HG03354 (cell line): Measurements from ENCODE around the gene SHOX.
"Not testable (repeated sequence)": the region's sequence is repeated elsewhere in the genome, so short reads cannot be mapped to it uniquely, and the experiment has no call there.

Source experiments
- ATAC-seq: cut with Tn5 transposase; IDR thresholded peaks from one replicate; pipeline ENCODE4 v1.9.1; 2021; ENCODE audit warnings: mild to moderate bottlenecking; ENCODE audit not compliant: unreplicated experiment, poor library complexity, severe bottlenecking

Gene SHOX

GRCh38 chrX:630612-631496, at the start of gene SHOX:
TSS of gene SHOX (plus strand) at chrX:630791. CDS start at chrX:630898, 107 bp downstream.
- no peak for ATAC-seq

DNA sequence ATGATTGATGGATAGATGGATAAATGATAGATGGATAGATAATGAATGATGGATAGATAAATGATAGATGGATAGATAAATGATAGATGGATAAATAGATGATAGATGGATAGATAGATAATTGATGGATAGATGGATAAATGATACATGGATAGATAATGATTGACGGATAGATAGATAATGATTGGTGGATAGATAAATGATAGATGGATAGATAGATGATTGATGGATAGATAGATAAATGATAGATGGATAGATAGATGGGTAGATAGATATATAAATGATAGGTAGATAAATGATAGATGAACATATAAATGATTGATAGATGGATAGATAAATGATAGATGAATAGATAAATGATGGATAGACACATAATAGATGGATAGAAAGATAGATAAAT, 49.5 kb upstream of the SHOX start:
- ATAC-seq = no peak

GRCh38 chrX:581720-582298, 48.8 kb upstream of the SHOX start:
- no peak for ATAC-seq

GRCh38 chrX:584572-584971, 46.0 kb upstream of the SHOX start:
- ATAC-seq = no peak

- ATAC-seq = no peak
Measured at GRCh38 chrX:585115-585808, 45.3 kb upstream of the SHOX start.

- ATAC-seq = no peak
Measured at GRCh38 chrX:586351-586750, 44.2 kb upstream of the SHOX start.

- ATAC-seq = not testable (repeated sequence)
Measured at GRCh38 chrX:589261-589660, 41.3 kb upstream of the SHOX start.

DNA sequence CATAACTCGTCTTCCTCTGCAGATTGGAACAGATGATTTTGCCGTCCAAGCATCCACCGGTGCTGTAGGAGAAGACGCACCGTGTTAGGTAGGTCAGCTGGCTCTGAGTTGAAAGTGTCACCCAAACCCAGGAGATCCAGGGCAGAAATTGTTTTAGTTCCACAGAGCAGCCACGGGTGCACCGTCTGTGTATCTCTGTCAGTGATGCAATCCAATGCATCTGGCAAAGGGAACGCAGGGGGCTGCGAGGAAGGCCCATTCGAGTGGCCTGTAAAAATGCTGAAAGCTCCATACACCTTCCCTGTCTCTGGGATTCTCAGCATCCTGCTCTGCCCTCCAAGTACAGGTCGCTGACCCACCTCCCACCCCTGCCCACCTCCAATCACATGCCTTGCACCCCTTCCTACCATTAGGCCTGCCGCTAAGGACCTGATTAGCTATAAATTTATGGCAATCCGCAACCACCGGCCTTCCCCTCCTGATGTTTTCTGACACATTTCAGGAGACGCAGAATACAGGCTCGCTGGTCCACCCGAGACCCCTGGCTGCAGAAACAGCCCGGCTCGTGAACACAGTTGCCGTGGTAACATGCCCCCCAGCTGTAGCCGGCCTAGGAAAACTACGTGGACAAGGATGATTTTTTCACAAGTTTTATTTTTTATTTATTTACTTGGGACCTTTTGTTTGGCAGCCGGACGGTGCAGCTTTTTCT, 39.7 kb upstream of the SHOX start:
- ATAC-seq = no peak

GRCh38 chrX:599837-600715, 30.5 kb upstream of the SHOX start:
- no peak for ATAC-seq

DNA sequence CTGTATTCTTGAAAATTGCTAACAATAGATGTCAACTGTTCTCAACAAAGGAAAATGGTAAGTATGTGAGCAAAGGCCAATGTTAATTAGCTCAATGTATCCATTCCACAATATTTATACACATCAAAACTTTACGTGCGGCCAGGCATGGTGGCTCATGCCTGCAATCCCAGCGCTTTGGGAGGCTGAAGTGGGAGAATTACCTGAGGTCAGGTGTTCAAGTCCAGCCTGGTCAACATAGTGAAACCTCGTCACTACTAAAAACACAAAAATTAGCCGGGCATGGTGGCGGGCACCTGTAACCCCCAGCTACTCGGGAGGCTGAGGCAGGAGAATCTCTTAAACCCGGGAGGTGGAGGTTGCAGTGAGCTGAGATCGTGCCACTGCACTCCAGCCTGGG, 27.6 kb upstream of the SHOX start:
- not testable (repeated sequence) for ATAC-seq

DNA sequence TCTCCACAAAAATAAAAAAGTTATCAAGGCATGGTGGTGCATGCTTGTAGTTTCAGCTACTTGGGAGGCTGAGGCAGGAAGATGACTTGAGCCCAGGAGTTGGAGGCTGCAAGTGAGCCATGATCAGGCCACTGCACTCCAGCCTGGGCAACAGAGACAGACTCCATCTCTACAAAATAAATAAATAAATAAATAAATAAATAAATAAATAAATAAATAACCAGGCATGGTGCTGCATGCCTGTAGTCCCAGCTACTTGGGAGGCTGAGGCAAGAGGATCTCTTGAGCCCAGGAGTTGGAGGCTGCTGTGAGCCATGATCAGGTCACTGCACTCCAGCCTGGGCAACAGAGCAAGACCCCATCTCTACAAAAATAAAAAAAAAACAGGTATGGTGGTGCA, 26.0 kb upstream of the SHOX start:
- ATAC-seq = not testable (repeated sequence)

- not testable (repeated sequence) for ATAC-seq
Measured at GRCh38 chrX:608088-608487, 22.5 kb upstream of the SHOX start.

- ATAC-seq = no peak
Measured at GRCh38 chrX:614136-614535, 16.5 kb upstream of the SHOX start.

DNA sequence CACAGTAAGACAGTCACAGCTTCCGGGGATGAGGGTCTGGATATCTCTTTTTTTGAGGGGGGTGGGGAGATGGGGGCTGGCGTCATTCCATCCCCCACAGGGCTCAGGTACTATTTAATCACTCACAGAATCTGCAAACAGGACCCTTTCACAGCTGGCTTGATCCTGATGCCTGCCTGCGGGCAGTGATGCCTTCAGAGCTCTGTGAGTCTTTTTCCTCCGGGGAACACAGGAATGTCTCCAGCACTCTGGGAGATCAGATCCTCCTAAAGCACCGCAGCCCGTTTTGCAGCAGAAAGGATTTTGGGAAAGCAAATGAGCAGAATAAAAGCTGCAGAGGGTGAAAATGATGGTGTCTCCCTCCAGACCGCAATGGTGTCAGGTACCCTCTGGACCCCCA, 13.2 kb upstream of the SHOX start:
- no peak for ATAC-seq

- ATAC-seq = no peak
Measured at GRCh38 chrX:617891-618290, 12.7 kb upstream of the SHOX start.

DNA sequence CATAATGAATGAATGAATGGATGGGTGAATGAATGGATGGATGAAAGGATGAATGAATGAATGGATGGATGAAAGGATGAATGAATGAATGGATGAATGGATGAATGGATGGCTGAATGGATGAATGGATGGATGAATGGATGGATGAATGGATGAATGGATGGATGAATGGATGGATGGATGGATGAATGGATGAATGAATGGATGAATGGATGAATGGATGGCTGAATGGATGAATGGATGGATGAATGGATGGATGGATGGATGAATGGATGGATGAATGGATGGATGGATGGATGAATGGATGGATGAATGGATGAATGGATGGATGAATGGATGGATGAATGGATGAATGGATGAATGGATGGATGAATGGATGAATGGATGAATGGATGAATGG, 12.3 kb upstream of the SHOX start:
- ATAC-seq = not testable (repeated sequence)

DNA sequence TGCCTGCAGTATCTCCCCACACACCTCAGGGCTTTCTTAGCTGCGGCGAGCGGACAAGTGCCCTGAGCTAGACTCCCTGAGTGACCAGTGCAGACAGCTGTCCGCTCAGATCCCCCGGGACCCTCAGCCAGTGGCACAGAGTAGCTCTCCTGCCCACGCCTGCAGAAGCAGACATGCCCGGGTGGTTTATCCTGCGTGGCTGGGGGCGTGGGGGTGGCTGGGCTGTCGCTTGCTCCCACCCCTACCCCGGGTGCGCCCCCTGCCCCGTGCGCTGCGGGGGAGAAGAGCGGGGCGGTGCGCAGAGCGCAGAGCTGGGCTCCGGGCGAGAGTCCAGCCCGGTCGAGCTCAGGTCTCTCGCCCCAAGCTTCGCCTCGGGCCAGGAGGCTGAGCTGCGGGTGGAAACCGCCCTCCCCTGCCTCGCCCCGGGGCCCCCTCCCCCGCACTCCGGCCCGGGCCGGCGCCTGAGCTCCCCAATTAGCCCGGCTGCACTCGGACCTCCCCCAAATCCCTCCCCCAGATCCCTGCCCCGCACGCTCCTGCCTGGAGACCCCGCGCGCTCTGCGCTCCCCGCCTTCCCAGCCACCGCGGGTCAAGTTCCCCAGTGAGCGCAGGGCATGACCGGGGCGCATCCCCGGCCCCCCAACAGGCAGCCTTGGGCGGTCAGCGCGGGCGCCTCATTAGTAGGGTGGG, 11.7 kb upstream of the SHOX start:
- ATAC-seq = no peak

DNA sequence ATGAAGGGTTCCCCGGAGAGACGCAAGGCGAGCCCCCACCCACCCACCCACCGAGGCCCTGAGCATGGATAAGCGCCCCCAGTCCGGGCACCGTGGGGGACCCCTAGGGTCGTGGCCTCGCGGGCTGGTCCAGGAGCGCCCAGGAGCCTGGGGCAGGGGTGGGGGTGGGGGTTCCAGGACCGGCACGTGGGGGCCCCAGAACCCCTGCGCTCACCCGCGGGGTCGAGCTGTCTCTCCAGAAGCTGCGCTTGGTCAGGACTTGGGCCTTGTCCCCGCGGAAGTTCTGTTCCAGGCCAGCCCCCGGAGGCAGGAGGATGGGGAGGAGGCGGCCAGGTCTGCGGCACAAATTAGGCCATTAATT, 11.2 kb upstream of the SHOX start:
- ATAC-seq = no peak
